Lung (tissue), 12 donors: ENCODE results near the gene ZDHHC11. TPM values are rescaled to one million over a fixed set of nuclear protein-coding genes. Genes with fewer than 3 reads are reported as not detected.

Experiments used
- ATAC-seq: fragments of 200-7000 bp; cut with Tn5 transposase; one replicate; pipeline ENCODE4 v1.9.1; 2020; ENCODE audit warnings: moderate number of reproducible peaks; ENCODE audit not compliant: insufficient read depth, low FRiP score
- DNase-seq, 3 donors: peaks; one replicate each; pipeline ENCODE4 v3.0.0-alpha.2; 2013 to 2017
- H3K27ac ChIP-seq, 2 donors: one replicate each; pipeline ENCODE4 v1.5.1; 2013; ENCODE audit warnings: mild to moderate bottlenecking in 2 of 2, moderate library complexity in 2 of 2, control low read depth in 1 of 2, inconsistent platforms in 1 of 2, low read depth in 1 of 2, low read length in 1 of 2
- H3K27me3 ChIP-seq, 3 donors: one replicate each; pipeline ENCODE4 v1.5.1; 2013; ENCODE audit warnings: low read length in 2 of 3; ENCODE audit not compliant: control insufficient read depth in 3 of 3, insufficient read depth in 3 of 3
- H3K36me3 ChIP-seq, 4 donors: one replicate each; pipeline ENCODE4 v1.5.1; 2013; ENCODE audit warnings: low read length in 4 of 4, mild to moderate bottlenecking in 1 of 4, moderate library complexity in 1 of 4; ENCODE audit not compliant: control insufficient read depth in 4 of 4, insufficient read depth in 4 of 4
- H3K4me1 ChIP-seq, 5 donors: one replicate each; pipeline ENCODE4 v1.5.1; 2013; ENCODE audit warnings: low read length in 5 of 5, mild to moderate bottlenecking in 2 of 5, moderate library complexity in 1 of 5; ENCODE audit not compliant: control insufficient read depth in 5 of 5, insufficient read depth in 5 of 5
- H3K4me3 ChIP-seq: one replicate; pipeline ENCODE4 v1.5.1; 2013; ENCODE audit warnings: mild to moderate bottlenecking, control low read depth, moderate library complexity
- H3K9ac ChIP-seq, 2 donors: one replicate each; pipeline ENCODE4 v1.5.1; 2013; ENCODE audit warnings: low read length in 2 of 2, control low read depth in 1 of 2; ENCODE audit not compliant: insufficient read depth in 1 of 2
- H3K9me3 ChIP-seq, 4 donors: one replicate each; pipeline ENCODE4 v1.5.1; 2013; ENCODE audit warnings: low read length in 3 of 4, mild to moderate bottlenecking in 1 of 4, moderate library complexity in 1 of 4; ENCODE audit not compliant: control insufficient read depth in 4 of 4, insufficient read depth in 3 of 4
- WGBS, 2 donors: extraction: QIAGEN DNeasy Blood & Tissue Kit; methylation state at CpG; one replicate each; pipeline ENCODE4 v1.1.7; 2013; 5-methylcytosine and 5-hydroxymethylcytosine counted together
- polyA plus RNA-seq, 2 donors: library from polyadenylated mRNA; stranded (reverse); fragments of 200-250 nt; gene quantifications; one replicate each; pipeline ENCODE4 v1.2.1, GENCODE V29; 2013
- total RNA-seq, 2 donors: library from RNA; depleted of rRNA in 1 of 2; stranded (reverse); fragments of >200 nt in 1 of 2; gene quantifications; one replicate each; pipeline ENCODE4 v1.2.1, GENCODE V29; 2014 to 2021
- TF ChIP-seq, protein P1 (sequence below): IDR thresholded peaks from 2 replicates; pipeline ENCODE4 v1.5.1; 2012; ENCODE audit warnings: mild to moderate bottlenecking; ENCODE audit errors: control extremely low read depth, extremely low read depth
- donor health status: control.
- donor health status: control.
- donor health status: Bipolar disorder and iron deficiency.
- donor health status: healthy.
- donor health status: DM: yes; HTN: yes; CAD: no.

ZDHHC11 gene
- total and polyA plus RNA-seq, 4 donors = 6.8 to 110 (median 20.5) TPM

DNA sequence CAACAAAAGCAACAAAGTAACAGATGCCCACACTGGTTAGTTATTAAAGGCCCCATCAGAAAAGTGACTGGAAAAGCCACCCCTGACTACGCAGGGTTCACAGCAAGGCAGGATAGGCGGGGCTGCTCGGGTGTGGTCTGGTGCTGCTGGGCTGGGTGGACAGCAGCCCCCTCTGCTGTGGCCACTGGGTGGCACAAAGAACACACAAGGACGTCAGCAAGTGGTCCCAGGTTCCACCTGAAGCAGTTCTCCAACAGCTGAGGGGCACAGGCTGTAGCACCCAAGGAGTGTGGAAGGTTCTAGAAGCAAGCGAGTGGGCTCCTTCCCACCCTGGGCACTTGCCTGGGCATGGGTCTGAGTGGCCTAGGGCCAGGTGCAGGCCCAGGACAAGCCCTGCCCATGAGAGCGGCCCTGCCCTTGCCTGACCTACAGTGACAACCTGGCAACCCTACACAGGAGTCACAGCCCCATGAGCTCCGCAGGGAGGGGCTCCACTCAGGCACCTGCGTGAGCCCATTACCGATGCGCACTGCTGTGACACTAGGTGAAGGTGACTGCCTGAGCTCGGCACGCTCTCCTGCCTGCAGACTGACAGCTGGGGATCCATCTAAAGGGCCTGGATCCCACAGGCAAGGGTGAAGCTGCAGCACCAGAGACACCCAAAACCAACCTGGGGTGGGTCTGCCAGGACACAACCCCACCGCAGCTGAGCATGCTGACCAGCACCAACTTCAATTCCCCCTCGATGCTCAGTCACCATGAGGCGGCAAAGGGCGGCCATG lies 33.8 kb upstream of the ZDHHC11 start:
- H3K36me3 ChIP-seq = peaks cover 44 to 70% (median 52%) of the 10 kb centered on the region in 4 donors
- H3K27me3 ChIP-seq = no peaks in the 10 kb centered on the region
- H3K4me3 ChIP-seq = no peak overlapping the region
- no peak overlapping the region for H3K27ac ChIP-seq
- peaks cover 0 to 5% (median 0%) of the 10 kb centered on the region in 5 donors for H3K4me1 ChIP-seq
- WGBS, 2 donors = 94 to 95% methylated on average over 16 of the region's 16 CpGs
- H3K9me3 ChIP-seq = peaks cover 0 to 5% (median 0%) of the 10 kb centered on the region in 4 donors
- TF ChIP-seq, protein P1, sequence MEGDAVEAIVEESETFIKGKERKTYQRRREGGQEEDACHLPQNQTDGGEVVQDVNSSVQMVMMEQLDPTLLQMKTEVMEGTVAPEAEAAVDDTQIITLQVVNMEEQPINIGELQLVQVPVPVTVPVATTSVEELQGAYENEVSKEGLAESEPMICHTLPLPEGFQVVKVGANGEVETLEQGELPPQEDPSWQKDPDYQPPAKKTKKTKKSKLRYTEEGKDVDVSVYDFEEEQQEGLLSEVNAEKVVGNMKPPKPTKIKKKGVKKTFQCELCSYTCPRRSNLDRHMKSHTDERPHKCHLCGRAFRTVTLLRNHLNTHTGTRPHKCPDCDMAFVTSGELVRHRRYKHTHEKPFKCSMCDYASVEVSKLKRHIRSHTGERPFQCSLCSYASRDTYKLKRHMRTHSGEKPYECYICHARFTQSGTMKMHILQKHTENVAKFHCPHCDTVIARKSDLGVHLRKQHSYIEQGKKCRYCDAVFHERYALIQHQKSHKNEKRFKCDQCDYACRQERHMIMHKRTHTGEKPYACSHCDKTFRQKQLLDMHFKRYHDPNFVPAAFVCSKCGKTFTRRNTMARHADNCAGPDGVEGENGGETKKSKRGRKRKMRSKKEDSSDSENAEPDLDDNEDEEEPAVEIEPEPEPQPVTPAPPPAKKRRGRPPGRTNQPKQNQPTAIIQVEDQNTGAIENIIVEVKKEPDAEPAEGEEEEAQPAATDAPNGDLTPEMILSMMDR = no peak
- DNase-seq = no peak
- no peak for ATAC-seq
- H3K9ac ChIP-seq = no peak overlapping the region

DNA sequence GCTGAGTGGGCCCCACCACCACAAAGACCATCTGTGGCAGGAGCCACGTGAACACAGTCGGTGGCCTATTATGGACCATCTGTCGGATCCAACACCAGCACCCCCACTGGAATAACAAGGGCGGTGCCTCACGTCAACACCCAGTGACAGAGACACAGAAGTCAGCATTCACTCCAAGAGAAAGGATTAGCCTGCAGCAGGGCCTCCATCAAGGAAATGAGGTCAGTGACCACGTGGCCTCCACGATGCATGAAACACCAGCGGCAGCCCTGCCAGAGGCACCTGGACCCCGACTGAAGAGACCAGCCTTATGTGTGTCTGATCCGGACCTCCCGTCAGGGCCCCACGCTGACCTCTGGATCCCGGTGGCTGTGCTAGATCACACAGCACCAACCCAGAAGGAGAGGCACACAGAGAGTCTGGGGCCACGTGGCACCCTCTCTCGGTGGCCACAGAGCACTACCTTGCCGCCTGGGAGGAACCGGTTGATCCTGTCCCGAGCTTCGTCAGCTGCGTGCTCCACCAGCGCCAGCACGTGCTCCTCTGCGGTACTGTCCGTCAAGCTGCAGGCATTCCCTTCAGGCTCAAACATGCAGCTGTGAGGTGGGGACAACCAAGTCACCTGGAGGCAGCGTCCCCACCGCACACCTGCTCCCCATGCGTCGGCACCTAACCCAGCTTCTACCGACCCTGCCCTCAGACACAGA lies 32.8 kb upstream of the ZDHHC11 start:
- no peak overlapping the region for H3K4me3 ChIP-seq
- no peak overlapping the region for H3K27ac ChIP-seq
- ATAC-seq (no peak), DNase-seq (no peak)
- no peak overlapping the region for H3K9ac ChIP-seq
- peaks cover 40 to 66% (median 46%) of the 10 kb centered on the region in 4 donors for H3K36me3 ChIP-seq
- no peaks in the 10 kb centered on the region for H3K27me3 ChIP-seq
- 92 to 96% methylated on average over 29 of the region's 29 CpGs for WGBS, 2 donors
- peaks cover 0 to 5% (median 0%) of the 10 kb centered on the region in 5 donors for H3K4me1 ChIP-seq
- H3K9me3 ChIP-seq = peaks cover 0 to 5% (median 0%) of the 10 kb centered on the region in 4 donors
- TF ChIP-seq, protein P1 = no peak

DNA sequence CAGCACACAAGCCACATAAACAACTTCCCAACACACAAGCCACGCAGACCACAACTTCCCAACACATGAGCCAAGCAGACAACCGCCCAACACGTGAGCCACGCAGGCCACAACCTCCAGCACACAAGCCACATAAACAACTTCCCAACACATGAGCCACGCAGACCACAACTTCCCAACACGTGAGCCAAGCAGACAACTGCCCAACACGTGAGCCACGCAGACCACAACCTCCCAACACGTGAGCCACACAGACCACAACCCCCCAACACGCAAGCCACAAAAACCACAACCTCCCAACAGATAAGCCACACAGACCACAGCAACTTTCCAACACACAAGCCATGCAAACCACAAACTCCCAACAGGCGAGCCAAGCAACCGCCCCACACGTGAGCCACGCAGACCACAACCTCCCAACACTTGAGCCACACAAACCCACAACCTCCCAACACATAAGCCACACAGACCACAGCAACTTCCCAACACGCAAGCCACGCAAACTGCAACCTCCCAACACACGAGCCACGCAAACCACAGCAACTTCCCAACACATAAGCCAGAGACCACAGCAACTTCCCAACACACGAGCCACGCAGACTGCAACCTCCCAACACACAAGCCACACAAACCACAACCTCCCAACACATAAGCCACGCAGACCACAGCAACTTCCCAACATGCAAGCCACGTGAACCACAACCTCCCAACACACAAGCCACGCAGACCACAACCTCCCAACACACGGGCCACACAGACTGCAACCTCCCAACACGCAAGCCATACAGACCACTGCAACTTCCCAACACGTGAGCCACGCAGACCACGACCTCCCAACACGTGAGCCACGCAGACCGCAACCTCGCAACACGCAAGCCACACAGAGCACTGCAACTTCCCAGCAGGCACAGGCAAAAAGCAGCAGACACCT lies 31.7 kb upstream of the ZDHHC11 start:
- H3K36me3 ChIP-seq = peaks cover 33 to 67% (median 42%) of the 10 kb centered on the region in 4 donors
- ATAC-seq (no peak), DNase-seq (no peak)
- no peak overlapping the region for H3K9ac ChIP-seq
- H3K4me3 ChIP-seq = no peak overlapping the region
- WGBS, 2 donors = 71 to 86% methylated on average over 33 of the region's 33 CpGs
- H3K27ac ChIP-seq = no peak overlapping the region
- H3K9me3 ChIP-seq = peaks cover 0 to 5% (median 0%) of the 10 kb centered on the region in 4 donors
- H3K27me3 ChIP-seq = no peaks in the 10 kb centered on the region
- TF ChIP-seq, protein P1 = no peak
- H3K4me1 ChIP-seq = peaks cover 0 to 5% (median 0%) of the 10 kb centered on the region in 5 donors
